Urothelium cell line (cell line): ENCODE data around the gene TTYH3.

Experiments used
- DNase-seq: peaks from one replicate; pipeline ENCODE4 v3.0.0; 2011; ENCODE audit warnings: low spot score, mixed read lengths
- FAIRE-seq: peaks from 2 replicates; lab custom pipeline; 2011; peaks lifted over from hg19 to GRCh38; lab: Jason Lieb, UNC

TTYH3 gene

DNA sequence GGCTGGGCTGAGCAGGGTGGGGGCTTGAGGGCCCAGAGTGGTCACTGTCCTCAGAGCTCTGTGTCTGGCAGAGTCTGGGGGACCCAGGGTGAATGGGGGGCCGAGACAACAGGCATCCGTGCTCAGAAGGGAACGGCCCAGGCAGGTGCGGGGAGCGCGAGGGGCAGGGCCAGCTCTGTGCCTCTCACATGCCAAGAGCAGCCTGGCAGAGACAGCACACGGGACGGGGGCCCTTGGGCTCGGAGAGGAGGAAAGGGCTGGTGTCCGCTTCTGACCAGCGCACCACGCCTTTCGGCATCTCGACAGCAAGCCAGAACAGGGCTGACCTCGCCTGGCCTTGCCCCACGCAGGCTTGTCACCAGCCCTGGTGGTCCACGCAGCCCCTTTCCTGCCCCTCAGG lies 69.6 kb downstream of the TTYH3 start:
- FAIRE-seq (no peak), DNase-seq (no peak)

DNA sequence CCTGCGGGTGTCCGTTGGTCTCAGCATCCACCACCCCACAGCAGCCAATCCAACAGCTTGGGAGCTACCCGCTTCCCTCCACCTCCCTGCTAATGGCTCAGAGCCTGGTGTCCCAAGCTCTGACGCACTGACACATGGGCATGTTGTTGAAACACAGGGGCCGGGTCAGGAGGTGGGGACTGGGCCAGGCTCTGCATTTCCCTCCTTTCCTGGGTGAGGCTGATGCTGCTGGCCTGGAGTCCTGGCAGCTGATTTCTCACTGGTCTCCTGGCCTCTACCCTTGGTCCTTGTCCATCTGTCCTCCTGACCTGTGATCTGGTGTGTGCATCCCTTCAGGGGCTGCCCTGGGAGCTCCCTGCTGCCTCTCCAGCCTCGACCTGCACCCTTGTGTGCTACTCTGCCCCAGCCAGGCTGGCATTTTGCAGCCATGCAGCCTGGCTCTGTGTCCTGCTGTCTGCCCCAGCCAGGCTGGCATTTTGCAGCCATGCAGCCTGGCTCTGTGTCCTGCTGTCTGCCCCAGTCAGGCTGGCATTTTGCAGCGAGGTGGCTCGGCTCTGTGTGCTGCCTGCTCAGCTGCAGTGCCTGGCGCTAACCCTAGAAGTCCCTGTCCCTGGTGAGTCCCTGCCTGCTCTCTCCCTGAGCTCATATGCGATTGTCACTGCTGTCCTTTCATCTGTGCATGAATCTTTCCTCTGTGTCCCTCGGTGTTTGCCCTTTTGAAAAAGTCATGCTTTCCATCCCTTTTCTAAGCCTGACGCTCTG lies 70.2 kb downstream of the TTYH3 start:
- peak; percentile 99 for FAIRE-seq
- DNase-seq = no peak

DNA sequence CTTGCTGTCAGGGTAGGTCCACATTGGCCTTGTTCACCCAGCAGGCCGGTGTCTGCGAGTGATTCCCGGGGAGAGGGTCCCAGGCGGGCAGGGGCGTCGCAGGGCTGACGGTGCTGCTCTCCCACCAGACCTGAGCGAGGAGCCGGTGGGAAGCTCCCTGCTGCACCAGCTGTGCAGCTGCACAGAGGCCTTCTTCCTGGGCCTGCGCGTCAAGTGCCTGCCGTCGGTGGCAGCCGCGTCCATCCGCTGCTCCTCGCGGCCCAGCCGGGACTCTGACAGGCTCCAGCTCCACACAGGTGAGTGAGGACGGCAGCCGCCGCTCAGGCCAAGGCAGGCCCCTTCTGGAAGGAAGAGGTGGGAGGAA lies 70.8 kb downstream of the TTYH3 start:
- FAIRE-seq = peak; percentile 59
- DNase-seq = no peak

DNA sequence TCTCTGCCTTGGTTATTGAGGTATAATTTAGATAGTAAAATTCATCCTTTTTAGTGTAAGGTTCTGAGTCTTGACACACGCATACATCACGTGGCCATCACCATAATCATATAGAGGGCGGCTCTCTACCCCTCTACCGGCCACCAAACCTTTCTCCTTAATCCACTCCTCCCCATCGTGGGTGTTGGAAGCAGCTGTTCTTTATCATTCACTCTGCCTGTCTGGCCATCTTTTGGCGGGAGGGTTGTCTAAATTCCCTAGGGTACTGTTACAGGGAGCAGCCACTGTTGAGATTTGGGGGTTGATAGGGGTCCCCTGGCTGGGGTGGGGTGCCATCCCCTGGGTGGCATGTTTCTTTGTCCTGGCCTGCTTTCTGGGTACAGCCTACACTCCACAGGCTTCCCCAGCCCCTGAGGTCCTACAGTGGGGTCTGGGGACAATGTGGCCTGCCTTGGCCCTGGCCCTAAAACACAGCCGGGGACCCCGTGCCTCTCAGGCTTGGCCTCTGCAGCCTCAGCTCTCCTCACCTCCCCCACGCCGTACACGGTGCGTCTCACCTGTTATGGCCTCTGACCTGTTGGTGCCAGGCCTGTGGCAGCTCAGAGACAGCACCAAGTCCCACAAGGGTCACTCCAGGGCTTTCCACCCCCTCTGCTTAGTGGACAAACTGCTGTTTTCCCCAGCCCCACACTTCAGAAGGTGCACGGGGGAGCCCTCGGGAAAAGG lies 73.7 kb downstream of the TTYH3 start:
- FAIRE-seq = peak; percentile 92
- no peak for DNase-seq

DNA sequence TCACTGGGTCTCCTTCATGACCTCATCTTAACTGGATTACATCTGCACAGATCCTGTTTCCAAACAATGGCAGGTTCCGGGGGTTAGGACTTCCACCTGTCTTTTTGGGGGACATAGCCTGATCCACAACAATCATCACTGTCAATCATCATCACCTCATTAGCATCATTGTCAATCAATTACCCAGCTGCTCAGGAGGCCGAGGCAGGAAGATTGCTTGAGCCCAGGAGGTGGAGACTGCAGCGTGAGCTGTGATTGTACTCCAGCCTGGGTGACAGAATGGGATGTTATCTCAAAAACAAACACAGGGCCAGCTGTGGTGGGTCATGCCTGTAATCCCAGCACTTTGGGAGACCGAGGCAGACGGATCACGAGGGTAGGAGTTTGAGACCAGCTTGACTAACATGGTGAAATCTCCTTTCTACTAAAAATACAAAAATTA lies 74.9 kb downstream of the TTYH3 start:
- FAIRE-seq (peak; percentile 97), DNase-seq (no peak)

DNA sequence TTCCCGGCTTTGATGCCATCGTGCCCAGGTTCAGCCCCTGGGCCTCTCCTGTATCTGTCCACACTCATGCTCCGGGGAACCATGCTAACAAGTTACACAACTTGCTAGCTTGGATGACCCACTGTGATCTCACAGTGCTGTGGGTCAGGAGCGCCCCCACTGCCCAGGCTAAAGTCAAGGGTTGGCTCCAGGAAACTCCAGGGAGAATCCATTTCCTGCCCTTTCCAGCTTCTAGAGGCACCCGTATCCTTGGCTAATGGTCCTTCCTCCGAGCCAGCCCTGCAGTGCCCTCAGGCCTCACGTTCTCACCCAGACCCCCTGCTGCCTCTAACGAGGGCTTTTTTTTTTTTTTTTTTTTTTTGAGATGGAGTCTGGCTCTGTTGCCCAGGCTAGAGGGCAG lies 75.7 kb downstream of the TTYH3 start:
- no peak for DNase-seq
- FAIRE-seq = peak; percentile 9

DNA sequence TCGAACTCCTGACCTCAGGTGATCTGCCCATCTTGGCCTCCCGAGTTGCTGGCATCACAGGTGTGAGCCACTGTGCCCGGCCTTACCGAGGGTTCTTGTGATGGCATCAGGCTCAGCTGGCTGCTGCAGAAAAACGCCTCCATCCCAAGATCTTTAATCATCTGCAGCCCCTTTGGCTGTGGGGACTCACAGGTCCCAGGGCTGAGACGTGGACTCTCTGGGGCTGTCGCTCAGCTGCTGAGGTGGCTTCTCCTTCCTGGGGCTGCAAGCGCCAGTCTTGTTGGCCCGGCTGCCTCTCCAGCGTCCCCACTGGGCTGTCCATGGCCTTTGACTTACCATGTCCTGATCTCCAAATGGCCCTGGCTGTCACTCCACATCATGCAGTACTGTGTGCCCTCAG lies 76.3 kb downstream of the TTYH3 start:
- FAIRE-seq = peak; percentile 89
- no peak for DNase-seq

DNA sequence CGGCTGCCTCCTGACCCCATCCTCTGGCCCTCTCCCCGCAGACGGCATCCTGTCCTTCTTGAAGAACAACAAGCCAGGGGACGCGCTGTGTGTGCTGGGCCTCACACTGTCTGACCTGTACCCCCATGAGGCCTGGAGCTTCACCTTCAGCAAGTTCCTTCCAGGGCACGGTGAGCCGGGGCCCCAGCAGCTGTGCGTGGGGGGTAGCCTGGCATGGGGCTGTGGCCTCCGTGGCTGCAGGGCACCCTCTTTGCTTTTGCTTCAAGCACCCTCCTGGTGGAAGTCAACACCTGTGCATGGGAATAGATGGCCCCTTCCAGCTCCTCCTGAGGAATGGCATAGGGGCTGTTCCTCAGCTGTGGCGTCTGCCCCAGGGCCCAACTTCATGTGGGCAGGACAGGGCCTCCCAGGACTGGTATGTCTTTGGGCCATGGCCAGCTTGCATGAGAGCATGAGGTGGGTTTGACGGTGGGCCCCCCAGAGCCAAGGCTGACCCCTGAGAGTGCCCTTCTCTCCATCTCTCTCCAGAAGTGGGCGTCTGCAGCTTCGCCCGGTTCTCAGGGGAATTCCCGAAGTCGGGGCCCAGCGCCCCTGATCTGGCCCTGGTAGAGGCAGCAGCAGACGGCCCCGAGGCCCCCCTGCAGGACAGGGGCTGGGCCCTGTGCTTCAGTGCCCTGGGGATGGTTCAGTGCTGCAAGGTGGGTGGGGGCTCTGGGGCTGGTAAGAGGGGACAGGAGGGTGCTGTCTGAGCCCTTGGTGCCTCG lies 76.9 kb downstream of the TTYH3 start:
- FAIRE-seq (peak; percentile 23), DNase-seq (no peak)

DNA sequence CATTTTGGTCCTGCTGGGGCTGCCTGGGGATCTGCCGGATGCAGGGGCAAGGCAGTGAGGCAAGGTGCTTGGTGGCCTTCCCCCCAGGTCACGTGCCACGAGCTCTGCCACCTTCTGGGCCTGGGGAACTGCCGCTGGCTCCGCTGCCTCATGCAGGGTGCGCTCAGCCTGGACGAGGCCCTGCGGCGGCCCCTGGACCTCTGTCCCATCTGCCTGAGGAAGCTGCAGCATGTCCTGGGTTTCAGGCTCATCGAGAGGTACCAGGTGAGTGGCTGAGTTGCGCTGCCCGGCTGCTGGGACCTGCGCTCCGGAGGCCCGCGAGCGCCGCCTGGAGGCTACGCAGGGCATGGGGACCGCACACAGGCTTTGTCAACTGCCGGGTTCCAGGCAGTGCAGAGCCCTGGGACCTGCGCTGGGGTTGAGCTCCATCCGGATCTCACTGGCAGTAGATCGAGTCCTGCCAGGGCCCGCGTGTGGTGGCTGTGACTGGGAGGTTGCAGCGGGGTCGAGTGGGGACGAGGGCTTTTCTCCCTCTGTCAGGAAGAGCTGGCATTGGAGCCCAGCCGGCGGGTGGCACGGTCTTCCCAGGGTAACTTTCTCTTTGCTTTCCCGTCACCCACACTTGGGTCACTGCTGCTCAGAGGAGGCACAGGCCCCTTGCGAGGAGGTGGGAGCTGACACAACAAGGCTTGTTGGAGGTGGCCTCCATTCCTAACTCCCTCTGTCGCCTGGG lies 77.9 kb downstream of the TTYH3 start:
- FAIRE-seq (peak; percentile 80), DNase-seq (peak; percentile 89)

DNA sequence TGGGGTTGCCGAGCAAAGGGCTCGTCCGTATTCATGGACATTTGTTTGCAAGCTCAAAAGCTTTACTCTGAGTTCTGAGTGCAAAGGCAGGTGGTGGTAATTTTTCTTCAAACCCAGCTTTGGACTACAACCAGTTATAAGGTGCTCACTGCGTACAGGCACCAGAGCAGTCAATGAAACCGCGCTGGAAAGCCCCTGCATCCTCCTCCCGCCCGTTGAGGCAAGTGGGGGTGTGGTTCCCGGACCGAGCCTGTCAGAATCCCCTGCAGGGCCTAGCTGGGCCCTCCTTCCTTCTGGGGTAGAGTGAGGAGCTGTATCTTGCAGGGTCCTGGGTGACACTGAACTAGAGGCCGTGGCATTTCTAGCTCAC lies 78.5 kb downstream of the TTYH3 start:
- FAIRE-seq (no peak), DNase-seq (no peak)

DNA sequence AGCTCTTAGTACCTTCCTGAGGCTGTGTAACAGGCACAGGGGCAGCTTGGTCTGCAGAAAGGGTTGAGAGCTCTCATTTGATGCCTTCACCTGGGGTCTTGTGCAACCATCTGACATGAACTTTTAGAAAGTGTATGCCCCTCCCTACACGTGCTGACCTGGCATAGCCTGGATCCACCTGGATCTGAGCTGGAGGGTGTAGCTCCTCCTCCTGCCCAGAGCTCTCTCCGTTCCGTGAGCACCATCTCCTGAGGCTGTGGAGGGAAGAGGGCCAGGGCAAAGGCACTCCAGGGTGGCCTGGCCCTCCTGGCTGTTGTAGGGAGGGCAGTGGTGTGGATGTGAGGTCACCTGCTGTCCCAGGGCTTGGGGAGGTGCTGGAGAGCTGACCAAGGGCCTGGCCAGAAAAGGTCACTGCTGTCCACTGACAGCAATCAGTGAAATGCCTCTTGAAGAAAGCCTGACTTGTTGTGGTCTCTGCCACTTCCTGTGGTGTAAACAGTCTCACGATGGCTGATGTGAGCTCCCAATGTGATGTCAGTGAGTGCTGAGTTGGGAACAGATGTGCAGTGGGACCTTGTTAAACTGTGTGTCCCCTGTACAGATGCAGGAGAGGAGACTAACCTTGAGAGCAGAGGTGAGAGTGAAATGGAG lies 79.2 kb downstream of the TTYH3 start:
- DNase-seq (no peak), FAIRE-seq (peak; percentile 89)

DNA sequence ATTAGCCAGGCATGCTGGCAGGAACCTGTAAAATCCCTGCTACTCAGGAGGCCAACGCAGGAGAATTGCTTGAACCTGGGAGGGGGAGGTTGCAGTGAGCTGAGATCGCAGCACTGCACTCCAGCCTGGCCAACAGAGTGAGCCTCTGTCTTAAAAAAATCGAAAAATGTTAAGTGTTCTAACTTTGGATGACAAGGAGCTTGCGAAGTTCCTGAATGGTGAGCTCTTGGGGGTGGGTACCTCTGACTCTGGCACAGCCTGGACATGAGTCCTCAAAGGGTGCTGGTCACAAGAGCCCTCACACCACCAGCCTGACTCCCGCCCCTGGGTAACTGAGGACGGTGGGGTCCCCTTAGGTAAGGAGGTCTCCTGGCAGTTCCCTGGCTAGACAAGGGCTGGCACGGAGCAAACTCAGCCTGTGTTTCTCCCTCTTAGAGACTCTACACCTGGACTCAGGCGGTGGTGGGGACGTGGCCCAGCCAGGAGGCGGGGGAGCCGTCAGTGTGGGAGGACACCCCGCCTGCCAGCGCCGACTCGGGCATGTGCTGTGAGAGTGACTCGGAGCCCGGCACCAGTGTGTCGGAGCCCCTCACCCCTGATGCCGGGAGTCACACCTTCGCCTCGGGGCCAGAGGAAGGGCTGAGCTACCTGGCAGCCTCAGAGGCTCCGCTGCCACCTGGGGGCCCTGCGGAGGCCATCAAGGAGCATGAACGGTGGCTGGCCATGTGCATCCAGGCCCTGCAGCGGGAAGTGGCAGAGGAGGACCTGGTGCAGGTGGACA lies 80.3 kb downstream of the TTYH3 start:
- FAIRE-seq (peak; percentile 84), DNase-seq (no peak)

DNA sequence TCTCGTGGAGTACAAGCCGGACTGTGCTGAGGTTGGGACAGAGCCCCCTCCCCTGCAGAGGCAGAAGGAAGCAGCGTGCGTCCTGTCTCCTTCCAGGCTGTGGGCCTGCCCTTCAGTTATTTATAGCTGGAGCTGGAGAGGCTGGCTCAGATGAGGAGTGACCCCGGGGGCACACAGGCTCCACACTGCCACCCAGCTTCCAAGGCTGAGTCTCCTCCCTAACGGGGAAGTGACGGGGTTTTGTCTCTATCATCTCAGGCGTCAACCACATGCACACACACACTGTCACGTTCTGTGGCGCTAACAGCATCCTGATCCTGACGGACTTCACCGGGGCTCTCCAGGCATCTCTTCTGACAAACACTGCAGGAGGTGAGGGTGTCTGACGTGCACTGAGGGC lies 81.6 kb downstream of the TTYH3 start:
- FAIRE-seq (peak; percentile 77), DNase-seq (no peak)

DNA sequence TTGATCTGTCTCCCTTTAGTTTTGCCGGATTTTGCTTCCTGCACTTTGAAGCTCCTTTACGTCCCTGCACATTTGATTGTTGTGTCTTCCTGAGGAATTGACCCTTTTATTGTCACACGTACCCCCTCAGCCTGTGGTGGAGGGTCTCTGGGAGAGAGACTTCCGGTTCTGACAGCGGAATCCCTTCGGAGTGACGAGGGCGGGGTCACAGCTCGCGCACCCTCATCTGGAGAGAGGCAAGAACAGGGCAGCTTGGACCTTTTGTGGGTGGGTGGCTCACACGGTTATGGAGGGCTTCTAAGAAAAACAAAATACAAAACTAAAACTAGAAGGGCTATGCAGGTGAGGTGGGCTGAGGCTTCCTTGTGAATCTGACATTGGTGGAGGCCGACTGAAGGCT lies 82.2 kb downstream of the TTYH3 start:
- DNase-seq = no peak
- peak; percentile 69 for FAIRE-seq
